BJ (cell line): ENCODE measurements around the gene MRPS12. TPM values are rescaled to one million over a fixed set of nuclear protein-coding genes. Genes with fewer than 3 reads are reported as not detected.

Experiments used
- CTCF ChIA-PET: fragments of 350-600 bp; formaldehyde crosslinking; extraction: SDS; loops from one replicate; lab custom pipeline; 2021; ENCODE audit warnings: antibody characterized with exemption, inconsistent platforms; lab: Yijun Ruan, JAX
- POLR2A ChIA-PET: fragments of 300-600 bp; sonication (Branson Sonifier 250); formaldehyde crosslinking; extraction: SDS; loops from one replicate; lab custom pipeline; 2021; ENCODE audit warnings: antibody characterized with exemption; lab: Charles Lee
- DNase-seq: peaks from one replicate; pipeline ENCODE4 v3.0.0-alpha.2; 2011; ENCODE audit warnings: low read depth
- H3K27me3 ChIP-seq: 2 replicates; pipeline ENCODE4 v1.6.0; 2011; ENCODE audit warnings: low read length; ENCODE audit not compliant: control insufficient read depth, insufficient read depth
- H3K36me3 ChIP-seq: 2 replicates; pipeline ENCODE4 v1.5.1; 2011; ENCODE audit warnings: low read length; ENCODE audit not compliant: control insufficient read depth, insufficient read depth
- H3K4me3 ChIP-seq: 2 replicates; pipeline ENCODE4 v1.5.1; 2011; ENCODE audit warnings: low read depth, mild to moderate bottlenecking, control low read depth, low read length
- CTCF ChIP-seq: IDR thresholded peaks from 2 replicates; pipeline ENCODE4 v1.5.1; 2011; ENCODE audit warnings: low read depth, mild to moderate bottlenecking, control low read depth, inconsistent platforms, low read length, moderate library complexity; ENCODE audit not compliant: insufficient read depth
- polyA plus RNA-seq: library from polyadenylated mRNA; depleted of rRNA; stranded (reverse); fragments of >200 nt; gene quantifications from 2 replicates; pipeline ENCODE4 v1.2.3, GENCODE V29; 2011

The MRPS12 gene
- polyA plus RNA-seq, 1 experiment: 49.3 TPM

GRCh38 chr19:38901683-38902082 lies 29.1 kb upstream of the MRPS12 start:
- ChIA-PET POLR2A (no interaction called here), CTCF (interaction anchor here (2.0 kb wide), 1 partner anchor 29 kb away, joined by 10 read pairs; the partner anchor contains the start of genes MRPS12 and SARS2)
- H3K4me3 ChIP-seq: no peak overlapping the region
- peaks cover 7% of the 10 kb centered on the region; the same call in 1 of the 2 replicates for H3K36me3 ChIP-seq
- no peaks in the 10 kb centered on the region for H3K27me3 ChIP-seq
- no peak for DNase-seq
- TF ChIP-seq CTCF: no peak

- Histone ChIP-seq H3K36me3 (peaks cover 8% of the 10 kb centered on the region; the same call in 1 of the 2 replicates), H3K27me3 (no peaks in the 10 kb centered on the region), H3K4me3 (no peak overlapping the region)
- CTCF ChIA-PET: interaction anchor here (1.1 to 3.8 kb wide), 2 partner anchors 26 to 28 kb away, joined by 3 to 16 read pairs; partner anchors contain the start of genes MRPS12 and SARS2
- DNase-seq: no peak
- POLR2A ChIA-PET: no interaction called here
- no peak for TF ChIP-seq CTCF
Measured at GRCh38 chr19:38904581-38905539, 25.9 kb upstream of the MRPS12 start.

- no peak for TF ChIP-seq CTCF
- DNase-seq: no peak
- Histone ChIP-seq H3K36me3 (peaks cover 8% of the 10 kb centered on the region; the same call in 1 of the 2 replicates), H3K27me3 (no peaks in the 10 kb centered on the region), H3K4me3 (no peak overlapping the region)
- CTCF ChIA-PET: interaction anchor here (0.5 to 3.8 kb wide), 3 partner anchors 25 to 28 kb away, joined by 3 to 16 read pairs (median 4); partner anchors contain the start of genes MRPS12 and SARS2
- POLR2A ChIA-PET: no interaction called here
Measured at GRCh38 chr19:38905620-38906019, 25.1 kb upstream of the MRPS12 start.

- DNase-seq: no peak
- ChIA-PET POLR2A (no interaction called here), CTCF (interaction anchor here (3.8 kb wide), 1 partner anchor 23 kb away, joined by 16 read pairs; the partner anchor contains the start of genes MRPS12 and SARS2)
- no peak for TF ChIP-seq CTCF
- H3K36me3 ChIP-seq: peaks cover 8% of the 10 kb centered on the region; the same call in 1 of the 2 replicates
- no peaks in the 10 kb centered on the region; the same call in 1 of the 2 replicates for H3K27me3 ChIP-seq
- no peak overlapping the region for H3K4me3 ChIP-seq
Measured at GRCh38 chr19:38907227-38907626, 23.5 kb upstream of the MRPS12 start.

GRCh38 chr19:38907670-38908069 lies 23.1 kb upstream of the MRPS12 start:
- ChIA-PET CTCF (interaction anchor here (0.5 to 3.8 kb wide), 3 partner anchors 20 to 273 kb away, joined by 3 to 16 read pairs (median 3); partner anchors contain the start of genes MRPS12 and SARS2), POLR2A (no interaction called here)
- Histone ChIP-seq H3K4me3 (no peak overlapping the region), H3K36me3 (peaks cover 8% of the 10 kb centered on the region; the same call in 1 of the 2 replicates), H3K27me3 (no peaks in the 10 kb centered on the region; the same call in 1 of the 2 replicates)
- TF ChIP-seq CTCF: no peak
- no peak for DNase-seq
